SU-DHL-6 (cell line): ENCODE data around the gene FZD10.

Source experiments
- EZH2phosphoT487 ChIP-seq: fragments of 200-600 bp; sonication (generic), shearing (Covaris generic); conservative IDR thresholded peaks from 2 replicates; pipeline ENCODE4 v1.6.1; 2018; ENCODE audit warnings: mild to moderate bottlenecking, antibody characterized with exemption, low read length, moderate library complexity, mixed read lengths
- TF ChIP-seq, protein P1 (sequence below): fragments of 200-600 bp; sonication (generic); IDR thresholded peaks from one replicate; pipeline ENCODE4 v1.5.1; 2017; ENCODE audit warnings: antibody characterized with exemption, mild to moderate bottlenecking, low read length, moderate library complexity; ENCODE audit not compliant: insufficient read depth, poor library complexity, severe bottlenecking

DNA sequence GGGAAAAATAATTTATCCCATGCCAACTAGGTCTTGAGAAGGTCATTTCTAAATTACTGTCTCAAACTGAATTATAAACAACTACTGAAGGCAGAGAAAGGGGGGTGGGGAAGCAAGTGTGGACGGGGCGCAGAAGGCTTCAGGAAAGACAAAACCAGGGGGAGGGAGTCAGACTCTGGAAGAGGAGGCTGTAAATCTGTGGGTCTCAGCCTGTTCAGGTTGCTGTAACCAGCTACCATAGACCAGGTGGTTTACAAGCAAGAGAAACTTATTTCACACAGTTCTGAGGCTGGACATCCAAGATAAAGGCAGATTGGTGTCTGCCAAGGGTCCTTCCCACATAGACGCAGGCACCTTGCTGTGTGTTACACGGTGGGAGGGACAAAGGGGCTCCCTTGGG lies 39.9 kb upstream of the FZD10 start:
- TF ChIP-seq, protein P1, sequence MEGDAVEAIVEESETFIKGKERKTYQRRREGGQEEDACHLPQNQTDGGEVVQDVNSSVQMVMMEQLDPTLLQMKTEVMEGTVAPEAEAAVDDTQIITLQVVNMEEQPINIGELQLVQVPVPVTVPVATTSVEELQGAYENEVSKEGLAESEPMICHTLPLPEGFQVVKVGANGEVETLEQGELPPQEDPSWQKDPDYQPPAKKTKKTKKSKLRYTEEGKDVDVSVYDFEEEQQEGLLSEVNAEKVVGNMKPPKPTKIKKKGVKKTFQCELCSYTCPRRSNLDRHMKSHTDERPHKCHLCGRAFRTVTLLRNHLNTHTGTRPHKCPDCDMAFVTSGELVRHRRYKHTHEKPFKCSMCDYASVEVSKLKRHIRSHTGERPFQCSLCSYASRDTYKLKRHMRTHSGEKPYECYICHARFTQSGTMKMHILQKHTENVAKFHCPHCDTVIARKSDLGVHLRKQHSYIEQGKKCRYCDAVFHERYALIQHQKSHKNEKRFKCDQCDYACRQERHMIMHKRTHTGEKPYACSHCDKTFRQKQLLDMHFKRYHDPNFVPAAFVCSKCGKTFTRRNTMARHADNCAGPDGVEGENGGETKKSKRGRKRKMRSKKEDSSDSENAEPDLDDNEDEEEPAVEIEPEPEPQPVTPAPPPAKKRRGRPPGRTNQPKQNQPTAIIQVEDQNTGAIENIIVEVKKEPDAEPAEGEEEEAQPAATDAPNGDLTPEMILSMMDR = no peak
- TF ChIP-seq EZH2phosphoT487 = no peak
